Left cardiac atrium (tissue), 4 donors: ENCODE data around the gene SLC9A5. TPM values are rescaled to one million over a fixed set of nuclear protein-coding genes. Genes with fewer than 3 reads are reported as not detected.

Source experiments
- ATAC-seq, 2 donors: fragments of 200-7000 bp; cut with Tn5 transposase; one replicate each; pipeline ENCODE4 v1.9.1; 2020; ENCODE audit warnings: mild to moderate bottlenecking in 2 of 2, moderate library complexity in 2 of 2
- DNase-seq: peaks from one replicate; pipeline ENCODE4 v3.0.0-alpha.2; 2020
- intact Hi-C, 2 donors: fragments of 100-400 bp; cut with DNase I; formaldehyde crosslinking; loops; one replicate each; pipeline versions ENCODE4 v1.14.1 to v1.15.1; 2022 to 2023
- total RNA-seq, 2 donors: library from RNA; stranded (reverse); fragmentation: NEBNext Ultra II Directional; extraction: Animal tissue kit (Norgen Biotek cat#: 25700); gene quantifications; one replicate each; pipeline ENCODE4 v1.2.1, GENCODE V29; 2021
- donor health status: DM: no; HTN: yes; CAD: no.
- donor health status: DM: no; HTN: yes; CAD: no; lungs with severe emphysema.
- donor health status: DM: yes; HTN: yes; CAD: no.
- donor health status: Dilated cardiomyopathy.

SLC9A5 gene
- total RNA-seq, 2 donors from 2014 or later = 1.3 to 1.5 TPM

GRCh38 chr16:67252609-67253497 lies 4.1 kb downstream of the SLC9A5 start:
- no peak for DNase-seq
- intact Hi-C loops = no loop called here
- peak in 1 of 2 donors; percentile 46 for ATAC-seq

- intact Hi-C loops = no loop called here
- ATAC-seq (no peak), DNase-seq (no peak)
Measured at GRCh38 chr16:67254801-67255552, 6.2 kb downstream of the SLC9A5 start.

GRCh38 chr16:67255553-67256221 lies 6.9 kb downstream of the SLC9A5 start:
- ATAC-seq (no peak), DNase-seq (no peak)
- intact Hi-C loops = no loop called here

GRCh38 chr16:67256701-67257230 lies 8.0 kb downstream of the SLC9A5 start:
- DNase-seq (no peak), ATAC-seq (no peak)
- intact Hi-C loops = no loop called here

- intact Hi-C loops = no loop called here
- no peak for DNase-seq
- ATAC-seq = no peak
Measured at GRCh38 chr16:67257486-67258160, 8.8 kb downstream of the SLC9A5 start.

- DNase-seq (no peak), ATAC-seq (no peak)
- intact Hi-C loops = no loop called here
Measured at GRCh38 chr16:67258161-67258835, 9.5 kb downstream of the SLC9A5 start.

- DNase-seq = no peak
- ATAC-seq = no peak
- intact Hi-C loops = loop anchor here (10.0 kb wide), 2 partner anchors 135 to 145 kb away; partner anchors contain the start of gene TPPP3 (in 1 of the 2)
Measured at GRCh38 chr16:67259705-67260104, 10.9 kb downstream of the SLC9A5 start.

- intact Hi-C loops = loop anchor here (10.0 kb wide), 2 partner anchors 134 to 144 kb away; partner anchors contain the start of gene TPPP3 (in 1 of the 2)
- DNase-seq = no peak
- peak; percentile 70 to 79 for ATAC-seq
Measured at GRCh38 chr16:67260426-67261063, 11.8 kb downstream of the SLC9A5 start.

GRCh38 chr16:67263201-67263600 lies 14.4 kb downstream of the SLC9A5 start:
- ATAC-seq = no peak
- intact Hi-C loops = loop anchor here (10.0 kb wide), 2 partner anchors 132 to 142 kb away; partner anchors contain the start of gene TPPP3 (in 1 of the 2)

GRCh38 chr16:67264277-67264676 lies 15.5 kb downstream of the SLC9A5 start:
- intact Hi-C loops = loop anchor here (10.0 kb wide), 2 partner anchors 131 to 141 kb away; partner anchors contain the start of gene TPPP3 (in 1 of the 2)
- no peak for DNase-seq

More at GRCh38 chr16:67263201-67263600, 14.4 kb downstream of the SLC9A5 start:
- DNase-seq = no peak

GRCh38 chr16:67264866-67265265 lies 16.1 kb downstream of the SLC9A5 start:
- intact Hi-C loops = loop anchor here (10.0 kb wide), 2 partner anchors 130 to 140 kb away; partner anchors contain the start of gene TPPP3 (in 1 of the 2)
- no peak for DNase-seq
- ATAC-seq = no peak

More at GRCh38 chr16:67264277-67264676, 15.5 kb downstream of the SLC9A5 start:
- no peak for ATAC-seq

GRCh38 chr16:67265834-67266233 lies 17.1 kb downstream of the SLC9A5 start:
- intact Hi-C loops = loop anchor here (10.0 kb wide), 2 partner anchors 129 to 139 kb away; partner anchors contain the start of gene TPPP3 (in 1 of the 2)
- DNase-seq = no peak
- ATAC-seq = no peak

GRCh38 chr16:67268136-67268579 lies 19.4 kb downstream of the SLC9A5 start:
- ATAC-seq (peak; percentile 88 to 97), DNase-seq (peak; percentile 85)
- intact Hi-C loops = loop anchor here (10.0 kb wide), 2 partner anchors 127 to 137 kb away; partner anchors contain the start of gene TPPP3 (in 1 of the 2)

- DNase-seq (no peak), ATAC-seq (no peak)
- intact Hi-C loops = loop anchor here (10.0 kb wide), 2 partner anchors 125 to 135 kb away; partner anchors contain the start of gene TPPP3 (in 1 of the 2)
Measured at GRCh38 chr16:67269766-67270165, 21.0 kb downstream of the SLC9A5 start.

GRCh38 chr16:67270931-67271338 lies 22.2 kb downstream of the SLC9A5 start:
- DNase-seq = no peak
- no peak for ATAC-seq
- intact Hi-C loops = no loop called here

GRCh38 chr16:67271446-67271845 lies 22.7 kb downstream of the SLC9A5 start:
- intact Hi-C loops = no loop called here
- no peak for DNase-seq

GRCh38 chr16:67275321-67275720 lies 26.5 kb downstream of the SLC9A5 start:
- intact Hi-C loops = no loop called here
- ATAC-seq = no peak
- DNase-seq = no peak

More at GRCh38 chr16:67271446-67271845, 22.7 kb downstream of the SLC9A5 start:
- ATAC-seq = no peak
